Gastrocnemius medialis (tissue), 4 donors: Measurements from ENCODE around the gene TMTC2.

ENCODE experiments used
- CTCF ChIP-seq, 5 experiments: fragments of 450-650 bp in 3 of 5; fragments of 200-600 bp in 2 of 5; sonication (generic) in 2 of 5; IDR thresholded peaks in 4 of 5; conservative IDR thresholded peaks in 1 of 5; 1 replicate in 4 of 5; 2 replicates in 1 of 5; pipeline ENCODE4 v1.5.1; 2016 to 2019; ENCODE audit warnings: antibody characterized with exemption in 5 of 5, mild to moderate bottlenecking in 3 of 5, moderate library complexity in 3 of 5
- POLR2A ChIP-seq, 2 donors: fragments of 450-650 bp; IDR thresholded peaks; one replicate each; pipeline ENCODE4 v1.6.1; 2017; ENCODE audit warnings: antibody characterized with exemption in 2 of 2, mild to moderate bottlenecking in 2 of 2, moderate library complexity in 2 of 2

- no peak for TF ChIP-seq CTCF (IDR thresholded peaks at IDR 0.05 in 4 of 5, conservative IDR thresholded peaks at IDR 0.05 in 1 of 5)
- TF ChIP-seq POLR2A (IDR thresholded peaks at IDR 0.05), result no peak
These were observed 366.3 kb downstream of the TMTC2 start for GRCh38 chr12:83052890-83053541.
